Adrenal gland (tissue), 12 donors: Measurements from ENCODE around the gene C18orf32. TPM values are rescaled to one million over a fixed set of nuclear protein-coding genes. Genes with fewer than 3 reads are reported as not detected.
A peak's percentile ranks its signal among the peaks of the same experiment; 100 is the strongest.

ENCODE experiments used
- DNase-seq, 7 donors: peaks; one replicate each; pipeline ENCODE4 v3.0.0-alpha.2; 2019 to 2020
- H3K27ac ChIP-seq, 5 donors: fragments of 200-600 bp; sonication (generic) in 4 of 5; 1 replicate in 3 of 5; 2 replicates in 2 of 5; pipeline versions ENCODE4 v1.5.1 to v1.8.0; 2016 to 2020; ENCODE audit warnings: mild to moderate bottlenecking in 1 of 5
- H3K27me3 ChIP-seq: fragments of 200-600 bp; 2 replicates; pipeline ENCODE4 v1.8.0; 2021
- H3K36me3 ChIP-seq, 2 donors: fragments of 200-600 bp; replicated peaks in 1 of 2; 1 replicate in 1 of 2; 2 replicates in 1 of 2; pipeline versions ENCODE4 v1.5.1 to v1.8.0; 2018 to 2022
- H3K4me1 ChIP-seq, 2 donors: fragments of 200-600 bp; replicated peaks in 1 of 2; 1 replicate in 1 of 2; 2 replicates in 1 of 2; pipeline versions ENCODE4 v1.5.1 to v1.8.0; 2018 to 2021
- H3K4me3 ChIP-seq, 4 donors: fragments of 200-600 bp; sonication (generic) in 3 of 4; one replicate each; pipeline ENCODE4 v1.5.1; 2016 to 2018
- H3K9me3 ChIP-seq, 3 donors: fragments of 200-600 bp; sonication (generic) in 1 of 3; replicated peaks in 1 of 3; 1 replicate in 2 of 3; 2 replicates in 1 of 3; pipeline versions ENCODE4 v1.5.1 to v1.8.0; 2016 to 2021
- CTCF ChIP-seq, 6 experiments: fragments of 450-650 bp in 4 of 6; fragments of 200-600 bp in 2 of 6; sonication (generic) in 1 of 6; IDR thresholded peaks; 1 replicate in 5 of 6; 2 replicates in 1 of 6; pipeline versions ENCODE4 v1.5.1 to v1.8.0; 2016 to 2021; ENCODE audit warnings: antibody characterized with exemption in 6 of 6, mild to moderate bottlenecking in 2 of 6, moderate library complexity in 1 of 6
- POLR2A ChIP-seq, 2 donors: fragments of 450-650 bp; IDR thresholded peaks; one replicate each; pipeline ENCODE4 v1.6.1; 2017; ENCODE audit warnings: antibody characterized with exemption in 2 of 2, mild to moderate bottlenecking in 2 of 2, moderate library complexity in 1 of 2
- WGBS, 4 donors: extraction: QIAGEN DNeasy Blood & Tissue Kit in 2 of 4; methylation state at CpG; one replicate each; pipeline versions ENCODE4 v1.1.5 to v1.1.7; 2013 to 2017; 5-methylcytosine and 5-hydroxymethylcytosine counted together
- intact Hi-C, 2 donors: fragments of 100-400 bp; cut with DNase I; formaldehyde crosslinking; loops; one replicate each; pipeline versions ENCODE4 v1.14.1 to v1.15.0; 2022 to 2023
- polyA plus RNA-seq, 3 donors: library from polyadenylated mRNA; stranded (reverse); fragments of 200-250 nt in 2 of 3; fragments of 350-450 nt in 1 of 3; fragmentation: Illumina TruSeq in 1 of 3; extraction: RNeasy Lipid Tissue Mini Kit (QIAGEN cat#74804) in 1 of 3; gene quantifications; one replicate each; pipeline ENCODE4 v1.2.3, GENCODE V29; 2013 to 2014
- total RNA-seq, 9 donors: library from RNA; depleted of rRNA in 4 of 9; stranded (reverse); fragments of >200 nt in 4 of 9; fragments of 120-200 nt in 1 of 9; fragmentation: NEBNext Ultra II Directional in 1 of 9; extraction: Animal tissue kit (Norgen Biotek cat#: 25700) in 1 of 9; gene quantifications; one replicate each; pipeline versions ENCODE4 v1.1.0 to v1.2.4, GENCODE V29; 2013 to 2023
- donor health status: healthy with polysubstance abuse.
- donor health status: Bipolar disorder and iron deficiency.
- donor health status: DM: yes; HTN: yes; CAD: no.
- donor health status: DM: no; HTN: no; CAD: no.
- donor health status: DM: no; HTN: no; CAD: no.
- donor health status: DM: yes; HTN: yes; CAD: no.

Gene C18orf32
- total and polyA plus RNA-seq, 12 donors = 33.1 to 176 (median 75.3) TPM

DNA sequence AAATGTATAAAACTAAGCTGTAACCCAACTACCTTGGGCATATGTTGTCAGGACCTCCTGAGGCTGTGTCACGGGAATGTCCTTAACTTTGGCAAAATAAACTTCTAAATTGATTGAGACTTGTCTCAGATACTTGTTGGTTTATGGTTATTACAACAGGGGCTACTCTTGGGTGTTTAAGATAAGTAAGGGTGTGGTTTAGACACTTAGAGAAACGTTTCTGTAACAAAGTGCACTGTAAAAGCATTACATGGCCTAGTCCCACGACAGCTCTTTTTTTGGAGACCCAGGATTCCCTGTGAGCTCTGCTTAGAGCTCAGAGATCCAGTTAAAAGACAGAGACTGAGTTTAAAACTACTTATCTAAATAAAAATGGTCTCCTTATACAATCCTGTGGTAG, 42.6 kb upstream of the C18orf32 start:
- H3K9me3 ChIP-seq = peaks cover 0 to 2% (median 0%) of the 10 kb centered on the region in 3 donors
- no peaks in the 10 kb centered on the region for H3K4me1 ChIP-seq
- 61 to 70% (median 68%) methylated on average over 3 of the region's 3 CpGs for WGBS, 4 donors
- H3K36me3 ChIP-seq = no peaks in the 10 kb centered on the region
- no peaks in the 10 kb centered on the region for H3K27me3 ChIP-seq
- no peak overlapping the region for H3K4me3 ChIP-seq
- TF ChIP-seq POLR2A (IDR thresholded peaks at IDR 0.05) (no peak), CTCF (IDR thresholded peaks at IDR 0.05) (no peak)
- no peak overlapping the region for H3K27ac ChIP-seq
- DNase-seq = no peak
- intact Hi-C loops = no loop called here

DNA sequence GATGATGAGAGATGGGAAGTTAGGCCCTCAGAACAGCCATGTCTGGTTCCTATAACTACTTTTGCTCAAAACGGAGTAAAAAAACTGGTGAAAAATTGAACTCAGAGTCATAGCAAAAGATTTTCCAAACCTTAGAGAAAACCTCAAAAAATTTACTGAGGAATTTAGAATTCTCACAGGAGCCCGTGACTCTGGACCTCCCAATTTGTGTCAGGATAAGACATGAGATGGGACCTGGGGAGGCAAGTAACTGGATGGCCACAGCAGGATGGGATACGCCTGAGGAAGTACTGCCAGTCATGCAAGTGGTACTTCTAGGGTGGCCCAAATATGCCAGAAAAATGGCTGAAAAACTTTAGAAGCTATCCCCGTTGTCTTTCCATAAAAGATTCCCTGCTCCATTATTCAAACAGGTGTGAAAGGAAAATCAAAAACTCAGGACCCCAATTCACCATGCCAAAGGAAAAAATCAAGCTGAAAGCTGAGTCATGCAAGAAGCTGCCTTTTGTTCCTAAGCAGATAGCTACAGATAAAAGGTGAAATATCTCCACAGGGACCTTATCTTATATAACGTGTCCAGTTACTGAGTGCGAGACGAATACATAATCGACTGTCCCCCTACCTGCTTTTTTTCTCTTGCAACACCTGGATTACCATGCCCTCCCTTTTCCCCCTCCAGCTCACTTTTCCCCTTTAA, 40.7 kb upstream of the C18orf32 start:
- intact Hi-C loops = no loop called here
- H3K4me1 ChIP-seq = no peaks in the 10 kb centered on the region
- H3K27me3 ChIP-seq = no peaks in the 10 kb centered on the region
- no peaks in the 10 kb centered on the region for H3K9me3 ChIP-seq
- H3K36me3 ChIP-seq = no peaks in the 10 kb centered on the region
- H3K27ac ChIP-seq = no peak overlapping the region
- no peak for DNase-seq
- TF ChIP-seq POLR2A (IDR thresholded peaks at IDR 0.05) = no peak
- no peak for TF ChIP-seq CTCF (IDR thresholded peaks at IDR 0.05)
- 49 to 63% (median 54%) methylated on average over 8 of the region's 8 CpGs for WGBS, 4 donors
- H3K4me3 ChIP-seq = no peak overlapping the region

DNA sequence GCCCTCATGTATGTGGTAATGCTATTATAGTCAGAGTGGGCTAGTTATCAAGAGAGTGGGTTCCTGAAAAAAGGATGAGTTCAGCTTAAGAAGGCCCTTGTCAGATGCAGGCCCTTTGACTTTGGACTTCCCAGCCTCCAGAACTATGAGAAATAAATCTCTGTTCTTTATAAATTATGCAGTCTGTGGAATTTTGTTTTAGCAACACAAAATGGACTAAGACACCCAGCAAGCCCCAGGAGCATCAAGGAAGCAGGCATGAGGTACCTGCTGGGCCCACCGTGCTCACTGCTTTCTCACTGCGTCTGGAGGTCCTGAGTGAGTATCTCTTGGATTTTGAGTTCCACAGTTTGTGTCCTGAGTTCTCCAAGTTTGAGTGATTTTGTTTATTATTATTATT, 38.9 kb upstream of the C18orf32 start:
- H3K4me1 ChIP-seq = no peaks in the 10 kb centered on the region
- no peak for TF ChIP-seq POLR2A (IDR thresholded peaks at IDR 0.05)
- no peak for TF ChIP-seq CTCF (IDR thresholded peaks at IDR 0.05)
- no peaks in the 10 kb centered on the region for H3K27me3 ChIP-seq
- no peaks in the 10 kb centered on the region for H3K36me3 ChIP-seq
- WGBS, 4 donors = 94 to 100% (median 97%) methylated on average over 2 of the region's 2 CpGs
- intact Hi-C loops = no loop called here
- DNase-seq = no peak
- H3K27ac ChIP-seq = no peak overlapping the region
- no peaks in the 10 kb centered on the region for H3K9me3 ChIP-seq
- H3K4me3 ChIP-seq = no peak overlapping the region

DNA sequence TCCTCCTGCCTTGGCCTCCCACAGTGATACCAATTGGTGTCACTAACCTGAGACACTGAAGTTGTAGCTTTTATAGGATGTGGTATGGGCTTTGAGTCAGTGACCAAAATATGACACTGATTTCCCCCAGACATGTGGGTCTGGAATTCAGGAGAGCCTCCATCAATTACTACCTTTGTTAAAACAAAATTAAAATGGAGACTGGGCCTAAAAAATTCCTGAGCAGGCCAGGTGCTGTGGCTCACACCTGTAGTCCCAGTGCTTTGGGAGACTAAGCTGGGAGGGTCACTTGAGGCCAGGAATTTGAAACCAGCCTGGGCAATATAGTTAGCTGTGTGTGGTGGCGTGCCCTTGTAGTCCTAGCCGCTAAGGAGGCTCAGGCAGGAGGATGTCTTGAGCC, 37.9 kb upstream of the C18orf32 start:
- Histone ChIP-seq H3K36me3 (no peaks in the 10 kb centered on the region), H3K4me1 (no peaks in the 10 kb centered on the region), H3K27me3 (no peaks in the 10 kb centered on the region), H3K27ac (no peak overlapping the region), H3K4me3 (no peak overlapping the region), H3K9me3 (no peaks in the 10 kb centered on the region)
- WGBS, 4 donors = 95 to 100% (median 97%) methylated on average over 2 of the region's 2 CpGs
- peak in 1 of 7 donors; percentile 1 for DNase-seq
- TF ChIP-seq POLR2A (IDR thresholded peaks at IDR 0.05) (no peak), CTCF (IDR thresholded peaks at IDR 0.05) (no peak)
- intact Hi-C loops = no loop called here
